K562 (cell line): ENCODE data around the gene NR0B2. TPM values are rescaled to one million over a fixed set of nuclear protein-coding genes. Genes with fewer than 3 reads are reported as not detected.

Source experiments
- ATAC-seq: fragments of 200-7000 bp; cut with Tn5 transposase; 3 replicates; pipeline ENCODE4 v1.9.1; 2020; ENCODE audit warnings: moderate library complexity
- BruUV-seq: library from RNA; stranded (reverse); fragments of 400-500 nt; replicated peaks from 2 replicates; lab custom pipeline; 2021; lab: Mats Ljungman, UMichigan
- CTCF ChIA-PET: fragments of 300-600 bp; formaldehyde crosslinking; extraction: SDS; loops from one replicate; lab custom pipeline; 2021; ENCODE audit warnings: low intra/inter-chr PET ratio; lab: Yijun Ruan, JAX
- POLR2A ChIA-PET: fragments of 300-600, 350-650 bp; sonication (Branson Sonifier 250); formaldehyde crosslinking; extraction: SDS; loops from one replicate; lab custom pipeline; 2021; ENCODE audit warnings: antibody characterized with exemption, inconsistent platforms; lab: Yijun Ruan, JAX
- DNase-seq, 4 experiments: peaks; one replicate each; pipeline versions ENCODE4 v3.0.0 to v3.0.0-alpha.2; 2011 to 2018; ENCODE audit warnings: low spot score in 3 of 4, mixed read lengths in 3 of 4; ENCODE audit errors: extremely low read depth in 1 of 4
- FAIRE-seq: peaks from 2 replicates; lab custom pipeline; 2011; peaks lifted over from hg19 to GRCh38; lab: Jason Lieb, UNC
- H2AFZ ChIP-seq: 2 replicates; pipeline ENCODE4 v1.6.0; 2011; ENCODE audit warnings: low read depth, low read length, control low read depth, inconsistent platforms
- H3K27ac ChIP-seq: fragments of 200-600 bp; 3 replicates; pipeline ENCODE4 v1.8.0; 2011; ENCODE audit warnings: low read depth, mild to moderate bottlenecking, control low read depth, inconsistent platforms, low read length, moderate library complexity, mixed read lengths; ENCODE audit errors: extremely low read depth
- H3K27me3 ChIP-seq, 2 experiments: fragments of 300-600 bp in 1 of 2; 2 replicates in 1 of 2; 3 replicates in 1 of 2; pipeline versions ENCODE4 v1.6.0 to v1.8.0; 2011; ENCODE audit warnings: inconsistent platforms in 2 of 2, low read length in 2 of 2, mild to moderate bottlenecking in 1 of 2, mixed read lengths in 1 of 2, moderate library complexity in 1 of 2; ENCODE audit not compliant: control insufficient read depth in 2 of 2, insufficient read depth in 2 of 2
- H3K36me3 ChIP-seq: fragments of 300-600 bp; 3 replicates; pipeline ENCODE4 v1.8.0; 2011; ENCODE audit warnings: mild to moderate bottlenecking, low read length, inconsistent platforms; ENCODE audit not compliant: control insufficient read depth, insufficient read depth
- H3K4me1 ChIP-seq, 2 experiments: fragments of 200-600 bp in 1 of 2; replicated peaks in 1 of 2; 2 replicates in 1 of 2; 3 replicates in 1 of 2; pipeline versions ENCODE4 v1.5.1 to v1.8.0; 2011; ENCODE audit warnings: inconsistent platforms in 2 of 2, low read length in 2 of 2, mild to moderate bottlenecking in 1 of 2, mixed read lengths in 1 of 2, moderate library complexity in 1 of 2; ENCODE audit not compliant: control insufficient read depth in 2 of 2, insufficient read depth in 2 of 2
- H3K4me2 ChIP-seq: 2 replicates; pipeline ENCODE4 v1.6.1; 2011; ENCODE audit warnings: low read length, control low read depth, inconsistent platforms, mixed read lengths; ENCODE audit not compliant: insufficient read depth
- H3K4me3 ChIP-seq: fragments of 200-600 bp; sonication (generic), shearing (Covaris generic); 2 replicates; pipeline ENCODE4 v1.5.1; 2016; ENCODE audit warnings: control low read depth, inconsistent platforms
- H3K79me2 ChIP-seq: fragments of 200-600 bp; 3 replicates; pipeline ENCODE4 v1.8.0; 2011; ENCODE audit warnings: low read length, inconsistent platforms; ENCODE audit not compliant: control insufficient read depth, insufficient read depth
- H3K9ac ChIP-seq, 2 experiments: 2 replicates each; pipeline versions ENCODE4 v1.6.0 to v1.6.1; 2011; ENCODE audit warnings: low read depth in 2 of 2, low read length in 2 of 2, control low read depth in 1 of 2, inconsistent platforms in 1 of 2, mild to moderate bottlenecking in 1 of 2, mixed read lengths in 1 of 2; ENCODE audit not compliant: insufficient read depth in 1 of 2
- H3K9me1 ChIP-seq: one replicate; pipeline ENCODE4 v1.6.0; 2011; ENCODE audit warnings: inconsistent platforms, mild to moderate bottlenecking, low read length, moderate library complexity; ENCODE audit not compliant: control insufficient read depth, insufficient read depth
- H3K9me3 ChIP-seq: replicated peaks from 2 replicates; pipeline ENCODE4 v1.5.1; 2011; ENCODE audit warnings: low read depth, low read length, inconsistent platforms; ENCODE audit not compliant: control insufficient read depth, insufficient read depth
- H4K20me1 ChIP-seq: replicated peaks from 2 replicates; pipeline ENCODE4 v1.6.1; 2011; ENCODE audit warnings: low read length, inconsistent platforms, mixed read lengths; ENCODE audit not compliant: control insufficient read depth, insufficient read depth
- BACH1 ChIP-seq: fragments of 200-800 bp; sonication (Bioruptor generic); IDR thresholded peaks from 2 replicates; pipeline ENCODE4 v1.6.1; 2016; ENCODE audit warnings: missing genetic modification characterization, missing compliant biosample characterization
- C11orf30 ChIP-seq: fragments of 450-650 bp; IDR thresholded peaks from 2 replicates; pipeline ENCODE4 v1.6.1; 2016; ENCODE audit warnings: low read depth, mild to moderate bottlenecking
- DACH1 ChIP-seq: fragments of 450-650 bp; IDR thresholded peaks from 2 replicates; pipeline ENCODE4 v1.6.1; 2018; ENCODE audit not compliant: partially characterized antibody
- FOXA3 ChIP-seq, 2 experiments: fragments of 450-650 bp in 1 of 2; sonication (generic) in 1 of 2; formaldehyde crosslinking; IDR thresholded peaks in 1 of 2; conservative IDR thresholded peaks in 1 of 2; 2 replicates each; pipeline versions ENCODE4 v1.4.0 to v1.8.0; 2020 to 2022; ENCODE audit warnings: mild to moderate bottlenecking in 2 of 2, missing genetic modification reagents in 1 of 2
- HMGN3 ChIP-seq: IDR thresholded peaks from 2 replicates; pipeline ENCODE4 v1.6.1; 2011; ENCODE audit warnings: borderline replicate concordance, low read depth, mild to moderate bottlenecking, mixed read lengths, low read length; ENCODE audit not compliant: insufficient read length; ENCODE audit errors: extremely low read depth
- JUND ChIP-seq, 2 experiments: IDR thresholded peaks; 2 replicates in 1 of 2; 3 replicates in 1 of 2; pipeline ENCODE4 v1.6.1; 2011; ENCODE audit warnings: borderline replicate concordance in 2 of 2, low read depth in 2 of 2, low read length in 2 of 2, improper control_type of control experiment in 1 of 2, missing biosample characterization in 1 of 2, missing genetic modification characterization in 1 of 2, missing genetic modification reagents in 1 of 2
- MAFK ChIP-seq: IDR thresholded peaks from 2 replicates; pipeline ENCODE4 v1.6.1; 2011; ENCODE audit warnings: low read length, improper control_type of control experiment
- MEIS2 ChIP-seq: fragments of 450-650 bp; IDR thresholded peaks from 2 replicates; pipeline ENCODE4 v1.6.1; 2014; ENCODE audit warnings: mild to moderate bottlenecking; ENCODE audit not compliant: partially characterized antibody
- NFE2 ChIP-seq: IDR thresholded peaks from 2 replicates; pipeline ENCODE4 v1.6.1; 2014; ENCODE audit warnings: antibody characterized with exemption, low read depth
- SRF ChIP-seq, 2 experiments: fragments of 250-450, 450-650 bp in 1 of 2; sonication (Bioruptor Pico) in 1 of 2; sonication (generic) in 1 of 2; formaldehyde crosslinking; IDR thresholded peaks; 2 replicates each; pipeline versions ENCODE4 v1.5.0 to v1.5.1; 2020 to 2022; ENCODE audit warnings: mild to moderate bottlenecking in 1 of 2, missing genetic modification reagents in 1 of 2
- ZEB2 ChIP-seq: fragments of 450-650 bp; IDR thresholded peaks from 2 replicates; pipeline ENCODE4 v1.6.1; 2016
- ZNF316 ChIP-seq: fragments of 450-650 bp; IDR thresholded peaks from 2 replicates; pipeline ENCODE4 v1.6.1; 2016
- whole genome bisulfite sequencing: fragments of 100-300 bp; shearing (Covaris generic); methylation state at CpG from one replicate; pipeline ENCODE4 v1.1.6; 2016; ENCODE audit warnings: low coverage, mixed read lengths; ENCODE audit not compliant: insufficient coverage; ENCODE audit errors: missing lambda C conversion rate; 5-methylcytosine and 5-hydroxymethylcytosine counted together
- in situ Hi-C: fragments of 300-500 bp; cut with MboI; formaldehyde crosslinking; loops from 4 replicates; pipeline ENCODE4 v1.15.0; 2018; ENCODE audit warnings: inconsistent platforms, mixed read lengths
- intact Hi-C: fragments of 100-400 bp; cut with micrococcal nuclease; formaldehyde crosslinking; loops from 2 replicates; pipeline ENCODE4 v1.14.2; 2022
- polyA plus RNA-seq, 8 experiments: library from polyadenylated mRNA; depleted of rRNA in 4 of 8; stranded (reverse) in 5 of 8; unstranded in 3 of 8; fragments of >200 nt; fragmentation: Nextera tagmentation in 2 of 8; fragmentation: Illumina TruSeq in 1 of 8; extraction: Ambion mirVana in 2 of 8; extraction: Trizol in 1 of 8; gene quantifications; 2 replicates each; pipeline versions ENCODE4 v1.2.1 to v1.2.3, GENCODE V29; 2011 to 2014; ENCODE audit warnings: inconsistent platforms in 1 of 8, missing spikeins in 1 of 8
- total RNA-seq, 7 experiments: library from RNA; depleted of rRNA in 6 of 7; stranded (reverse); fragments of >200 nt in 6 of 7; fragmentation: Illumina TruSeq in 2 of 7; extraction: Trizol in 2 of 7; gene quantifications; 2 replicates each; pipeline versions ENCODE4 v1.2.1 to v1.2.3, GENCODE V29; 2011 to 2021; ENCODE audit warnings: low replicate concordance in 1 of 7
- TF ChIP-seq, protein P1 (sequence below): fragments of 450-650 bp; formaldehyde crosslinking; IDR thresholded peaks from 2 replicates; pipeline ENCODE4 v1.4.0; 2020; ENCODE audit warnings: mild to moderate bottlenecking, moderate library complexity
- TF ChIP-seq, protein P2 (sequence below), 2 experiments: IDR thresholded peaks; 2 replicates each; pipeline ENCODE4 v1.6.1; 2011; ENCODE audit warnings: borderline replicate concordance in 1 of 2, control low read depth in 1 of 2, low read depth in 1 of 2, low read length in 1 of 2, mild to moderate bottlenecking in 1 of 2, mixed read lengths in 1 of 2, moderate library complexity in 1 of 2; ENCODE audit not compliant: insufficient read depth in 1 of 2, insufficient read length in 1 of 2, poor library complexity in 1 of 2, severe bottlenecking in 1 of 2; ENCODE audit errors: extremely low read depth in 1 of 2
- TF ChIP-seq, protein P3 (sequence below), 2 experiments: fragments of 450-650 bp; IDR thresholded peaks; 2 replicates each; pipeline ENCODE4 v1.6.1; 2016
- TF ChIP-seq, protein P4 (sequence below): fragments of 450-650 bp; IDR thresholded peaks from 2 replicates; pipeline ENCODE4 v1.6.1; 2016

NR0B2 gene
- total and polyA plus RNA-seq, 9 of the 15 experiments (the other 6 are each of a cell fraction or from before 2014, with no cell fraction given) = not detected

DNA sequence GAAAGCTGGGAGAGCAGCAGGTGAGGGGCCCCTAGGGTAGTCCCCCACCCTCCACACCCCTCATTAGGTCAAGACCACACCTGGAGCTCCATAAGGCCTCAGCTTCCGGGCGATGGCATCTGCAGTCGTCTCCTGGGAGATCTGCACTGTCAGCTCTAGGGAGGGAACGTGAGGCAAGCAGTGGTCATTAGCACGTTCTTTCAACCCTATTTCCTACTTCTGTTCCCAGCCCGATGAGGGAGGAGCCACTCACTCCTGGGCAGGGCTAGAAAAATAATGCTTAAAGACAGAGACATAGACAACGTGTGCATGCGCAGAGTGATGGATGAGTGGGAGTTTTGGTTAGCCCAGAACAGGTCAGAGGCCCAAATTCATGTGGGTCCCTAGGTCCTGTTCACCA, 36.8 kb upstream of the NR0B2 start:
- WGBS = 11% methylated on average over 8 of the region's 8 CpGs
- H2AFZ ChIP-seq = peak overlapping the region; percentile 42
- H3K4me1 ChIP-seq = peaks cover 22 to 32% of the 10 kb centered on the region in 2 experiments; a peak in 4 of 5 replicates
- ChIA-PET POLR2A (interaction anchor here (0.5 to 1.5 kb wide), 9 partner anchors 9 to 256 kb away, joined by 3 to 6 read pairs (median 3); no protein-coding TSS in a partner anchor), CTCF (interaction anchor here (0.6 kb wide), 1 partner anchor 158 kb away, joined by 3 read pairs; no protein-coding TSS in a partner anchor)
- no peaks in the 10 kb centered on the region; the same call in 1 of the 2 replicates for H3K9me3 ChIP-seq
- H3K27me3 ChIP-seq = no peaks in the 10 kb centered on the region
- intact Hi-C loops = no loop called here
- in situ Hi-C loops = no loop called here
- peak; percentile 53 to 72 (median 65) for DNase-seq
- no peaks in the 10 kb centered on the region for H3K79me2 ChIP-seq
- peak; percentile 73 for FAIRE-seq
- H4K20me1 ChIP-seq = no peaks in the 10 kb centered on the region
- no peak overlapping the region for H3K4me3 ChIP-seq
- ATAC-seq = peak; percentile 84
- peaks cover 4% of the 10 kb centered on the region for H3K9me1 ChIP-seq
- BruUV-seq = no TSS peak
- H3K36me3 ChIP-seq = peaks cover 18% of the 10 kb centered on the region; the same call in 2 of the 3 replicates
- H3K4me2 ChIP-seq = peak overlapping the region; percentile 17; the same call in 1 of the 2 replicates
- H3K27ac ChIP-seq = no peak overlapping the region; the same call in 2 of the 3 replicates
- no peak overlapping the region for H3K9ac ChIP-seq
- peak; percentile 52 for TF ChIP-seq NFE2
- peak; percentile 60 for TF ChIP-seq MAFK
- TF ChIP-seq, protein P1, sequence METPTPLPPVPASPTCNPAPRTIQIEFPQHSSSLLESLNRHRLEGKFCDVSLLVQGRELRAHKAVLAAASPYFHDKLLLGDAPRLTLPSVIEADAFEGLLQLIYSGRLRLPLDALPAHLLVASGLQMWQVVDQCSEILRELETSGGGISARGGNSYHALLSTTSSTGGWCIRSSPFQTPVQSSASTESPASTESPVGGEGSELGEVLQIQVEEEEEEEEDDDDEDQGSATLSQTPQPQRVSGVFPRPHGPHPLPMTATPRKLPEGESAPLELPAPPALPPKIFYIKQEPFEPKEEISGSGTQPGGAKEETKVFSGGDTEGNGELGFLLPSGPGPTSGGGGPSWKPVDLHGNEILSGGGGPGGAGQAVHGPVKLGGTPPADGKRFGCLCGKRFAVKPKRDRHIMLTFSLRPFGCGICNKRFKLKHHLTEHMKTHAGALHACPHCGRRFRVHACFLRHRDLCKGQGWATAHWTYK (CRISPR knock-in tag) = no peak
- TF ChIP-seq C11orf30 = peak; percentile 70
- TF ChIP-seq, protein P2, sequence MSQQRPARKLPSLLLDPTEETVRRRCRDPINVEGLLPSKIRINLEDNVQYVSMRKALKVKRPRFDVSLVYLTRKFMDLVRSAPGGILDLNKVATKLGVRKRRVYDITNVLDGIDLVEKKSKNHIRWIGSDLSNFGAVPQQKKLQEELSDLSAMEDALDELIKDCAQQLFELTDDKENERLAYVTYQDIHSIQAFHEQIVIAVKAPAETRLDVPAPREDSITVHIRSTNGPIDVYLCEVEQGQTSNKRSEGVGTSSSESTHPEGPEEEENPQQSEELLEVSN (IDR thresholded peaks at IDR 0.05; ENCODE audit: borderline replicate concordance in 1 of 2, extremely low read depth in 1 of 2, insufficient read depth in 1 of 2, insufficient read length in 1 of 2, low read depth in 1 of 2, low read length in 1 of 2, poor library complexity in 1 of 2, severe bottlenecking in 1 of 2) = peak in 1 of 2 experiments; percentile 19
- peak; percentile 22; the same call in 1 of the 2 replicates for TF ChIP-seq BACH1 (tag)
- TF ChIP-seq, protein P3, sequence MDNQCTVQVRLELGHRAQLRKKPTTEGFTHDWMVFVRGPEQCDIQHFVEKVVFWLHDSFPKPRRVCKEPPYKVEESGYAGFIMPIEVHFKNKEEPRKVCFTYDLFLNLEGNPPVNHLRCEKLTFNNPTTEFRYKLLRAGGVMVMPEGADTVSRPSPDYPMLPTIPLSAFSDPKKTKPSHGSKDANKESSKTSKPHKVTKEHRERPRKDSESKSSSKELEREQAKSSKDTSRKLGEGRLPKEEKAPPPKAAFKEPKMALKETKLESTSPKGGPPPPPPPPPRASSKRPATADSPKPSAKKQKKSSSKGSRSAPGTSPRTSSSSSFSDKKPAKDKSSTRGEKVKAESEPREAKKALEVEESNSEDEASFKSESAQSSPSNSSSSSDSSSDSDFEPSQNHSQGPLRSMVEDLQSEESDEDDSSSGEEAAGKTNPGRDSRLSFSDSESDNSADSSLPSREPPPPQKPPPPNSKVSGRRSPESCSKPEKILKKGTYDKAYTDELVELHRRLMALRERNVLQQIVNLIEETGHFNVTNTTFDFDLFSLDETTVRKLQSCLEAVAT (IDR thresholded peaks at IDR 0.05) = 0 out of 4 replicates have a peak, but pooled peaks of 1 of the 2 experiments have one; percentile 63
- no peak for TF ChIP-seq ZEB2
- TF ChIP-seq HMGN3 = no peak
- TF ChIP-seq MEIS2 = peak; percentile 53
- TF ChIP-seq JUND (IDR thresholded peaks at IDR 0.05; ENCODE audit: borderline replicate concordance, low read depth, low read length) = peak; percentile 20; the same call in 1 of the 2 replicates
- TF ChIP-seq JUND (tag; IDR thresholded peaks at IDR 0.05; ENCODE audit: borderline replicate concordance, low read depth, low read length) = no peak
- TF ChIP-seq SRF (CRISPR knock-in tag; IDR thresholded peaks at IDR 0.05) = peak in 1 of 2 experiments; percentile 76; a peak in 2 of 4 replicates
- TF ChIP-seq, protein P4, sequence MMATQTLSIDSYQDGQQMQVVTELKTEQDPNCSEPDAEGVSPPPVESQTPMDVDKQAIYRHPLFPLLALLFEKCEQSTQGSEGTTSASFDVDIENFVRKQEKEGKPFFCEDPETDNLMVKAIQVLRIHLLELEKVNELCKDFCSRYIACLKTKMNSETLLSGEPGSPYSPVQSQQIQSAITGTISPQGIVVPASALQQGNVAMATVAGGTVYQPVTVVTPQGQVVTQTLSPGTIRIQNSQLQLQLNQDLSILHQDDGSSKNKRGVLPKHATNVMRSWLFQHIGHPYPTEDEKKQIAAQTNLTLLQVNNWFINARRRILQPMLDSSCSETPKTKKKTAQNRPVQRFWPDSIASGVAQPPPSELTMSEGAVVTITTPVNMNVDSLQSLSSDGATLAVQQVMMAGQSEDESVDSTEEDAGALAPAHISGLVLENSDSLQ = peak; percentile 49; the same call in 1 of the 2 replicates
- TF ChIP-seq DACH1 = no peak
- peak in 1 of 2 experiments; percentile 56; a peak in 1 of 4 replicates for TF ChIP-seq FOXA3 (CRISPR knock-in tag; conservative IDR thresholded peaks at IDR 0.05 in 1 of 2, IDR thresholded peaks at IDR 0.05 in 1 of 2)
- TF ChIP-seq ZNF316 = peak; percentile 79
